NOMO-1 treated with DMSO at 0.1 percent for 48 hours (cell line): Measurements from ENCODE around the gene ZNF445.
"Not testable (repeated sequence)": the region's sequence is repeated elsewhere in the genome, so short reads cannot be mapped to it uniquely, and the experiment has no call there.

Source experiments
- DNase-seq: peaks from one replicate; lab custom pipeline; 2025; ENCODE audit not compliant: unreplicated experiment; lab: John Stamatoyannopoulos, UW

Gene ZNF445

DNA sequence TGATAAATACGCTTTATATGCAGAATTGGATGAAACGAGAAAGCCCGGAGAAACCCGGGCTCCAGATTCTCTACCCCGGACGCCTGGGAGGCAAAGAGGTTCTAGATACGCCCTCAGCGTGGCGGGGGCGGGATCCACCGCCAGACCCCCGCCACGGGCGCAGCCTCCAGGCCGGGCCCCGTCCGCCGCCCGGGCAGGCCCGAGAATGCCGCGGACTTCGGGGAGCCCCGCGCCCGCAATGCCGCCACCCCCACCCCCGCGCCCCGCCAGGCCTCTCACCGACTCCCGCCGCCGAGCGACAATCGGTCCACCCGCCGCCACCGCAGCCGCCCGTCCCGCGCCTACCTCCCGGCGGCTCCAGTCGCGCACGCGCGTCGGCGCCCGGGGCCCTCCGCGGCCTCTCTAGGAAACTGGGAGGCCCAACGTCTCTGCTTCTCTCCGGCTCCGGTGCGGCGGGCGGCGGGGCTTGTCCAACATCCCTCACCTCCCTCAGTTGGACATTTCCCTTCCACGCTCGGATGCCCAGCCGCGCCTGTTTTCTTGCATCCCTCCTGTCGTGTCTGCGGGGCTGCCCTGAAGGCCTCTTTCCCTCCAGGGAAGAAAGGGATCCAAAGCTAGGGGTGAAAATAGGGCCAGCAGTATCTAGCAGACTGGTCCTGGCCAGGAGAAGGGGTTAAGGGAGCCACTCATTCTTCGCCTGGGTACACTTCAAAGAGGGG is at the start of gene ZNF445:
TSS of gene ZNF445 (minus strand) at position 359 of the 719 bp plus-strand sequence. CDS start 22,121 bp downstream, outside the sequence.
- DNase-seq, result peak; percentile 50

DNA sequence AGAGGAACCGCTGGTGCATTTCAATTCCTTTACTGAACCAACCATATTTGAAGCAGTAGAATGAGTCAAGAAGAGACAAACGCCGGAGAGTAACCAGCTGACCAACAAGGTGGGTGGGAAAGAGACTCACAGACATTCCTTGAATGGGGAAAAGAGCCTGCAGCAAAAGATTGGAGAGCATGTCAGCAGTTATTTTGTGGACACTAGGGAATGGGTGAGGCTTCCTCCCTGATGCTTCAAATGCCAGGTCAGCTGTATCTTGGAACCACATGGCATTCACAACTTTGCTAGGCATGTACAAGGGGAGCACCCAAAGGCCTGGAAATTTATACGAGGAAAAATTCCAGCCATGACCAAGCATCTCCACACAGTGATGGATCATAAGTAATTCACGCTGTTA is 47.6 kb upstream of the ZNF445 start:
- no peak for DNase-seq

DNA sequence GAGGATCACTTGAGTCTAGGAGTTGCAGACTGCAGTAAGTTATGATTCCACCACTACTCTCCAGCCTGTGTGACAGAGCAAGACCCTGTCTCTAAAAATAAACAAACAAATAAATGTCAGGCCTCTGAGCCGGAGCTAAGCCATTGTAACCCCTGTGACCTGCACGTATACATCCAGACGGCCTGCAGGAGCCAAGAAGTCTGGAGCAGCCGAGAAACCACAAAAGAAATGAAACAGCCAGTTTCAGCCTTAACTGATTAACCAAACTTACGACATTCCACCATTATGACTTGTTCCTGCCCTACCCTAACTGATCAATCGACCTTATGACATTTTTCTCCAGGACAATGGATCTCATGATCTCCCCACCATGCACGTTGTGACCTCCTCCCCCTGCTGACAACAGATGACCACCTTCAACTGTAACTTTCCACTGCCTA is 45.0 kb upstream of the ZNF445 start:
- no peak for DNase-seq

DNA sequence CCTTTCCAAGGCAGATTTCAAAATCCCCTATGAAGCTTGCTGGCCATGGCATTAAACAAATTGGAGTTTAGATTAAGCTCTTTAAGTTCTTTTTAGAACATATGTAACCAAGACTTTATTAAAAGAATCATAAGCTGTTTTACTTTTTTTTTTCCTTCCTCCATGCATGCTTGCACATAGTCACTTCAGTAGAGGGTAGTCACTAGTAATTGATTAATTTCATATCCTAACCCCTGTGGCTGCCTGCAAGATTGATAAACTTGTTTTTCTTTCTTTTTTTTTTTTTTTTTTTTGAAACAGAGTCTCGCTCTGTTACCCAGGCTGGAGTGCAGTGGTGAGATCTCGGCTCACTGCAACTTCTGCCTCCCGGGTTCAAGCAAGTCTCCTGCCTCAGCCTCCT is 44.3 kb upstream of the ZNF445 start:
- no peak for DNase-seq

DNA sequence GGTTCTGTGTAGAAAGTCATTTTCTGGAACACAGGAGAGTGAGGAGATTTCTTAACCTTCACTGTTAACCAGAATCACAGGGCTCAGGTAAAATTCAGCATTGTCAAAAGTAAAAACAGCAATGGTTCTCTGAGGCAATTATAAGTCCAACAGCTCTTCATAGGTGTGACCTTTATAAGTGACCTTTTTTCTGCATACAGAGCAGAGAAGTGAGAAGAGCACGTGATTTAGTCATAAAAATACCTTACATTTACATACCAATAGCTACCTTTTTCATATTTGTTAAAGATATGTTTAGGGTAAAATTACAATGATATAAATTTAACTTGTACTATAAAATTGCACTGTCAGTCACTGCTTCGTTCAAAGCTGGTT is 41.3 kb upstream of the ZNF445 start:
- DNase-seq, result no peak

DNA sequence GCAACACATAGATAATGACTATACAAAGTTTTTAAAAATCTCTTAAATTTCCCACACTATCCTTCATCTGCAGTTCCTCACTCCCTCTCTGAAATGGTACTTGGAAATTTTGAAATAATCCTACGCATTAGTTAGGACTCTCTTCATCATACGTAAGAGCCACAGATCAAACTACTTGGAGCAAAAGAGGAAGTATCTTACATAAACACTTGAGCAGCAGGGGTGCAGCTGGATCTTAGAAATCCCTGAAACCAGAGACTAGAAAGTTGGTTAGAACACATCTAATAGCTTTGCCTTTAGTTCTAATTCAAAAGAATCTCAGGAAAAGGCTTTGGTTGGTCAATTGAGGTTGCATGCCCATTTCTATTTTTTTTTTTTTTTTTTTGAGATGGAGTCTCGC is 38.8 kb upstream of the ZNF445 start:
- peak; percentile 72 for DNase-seq

DNA sequence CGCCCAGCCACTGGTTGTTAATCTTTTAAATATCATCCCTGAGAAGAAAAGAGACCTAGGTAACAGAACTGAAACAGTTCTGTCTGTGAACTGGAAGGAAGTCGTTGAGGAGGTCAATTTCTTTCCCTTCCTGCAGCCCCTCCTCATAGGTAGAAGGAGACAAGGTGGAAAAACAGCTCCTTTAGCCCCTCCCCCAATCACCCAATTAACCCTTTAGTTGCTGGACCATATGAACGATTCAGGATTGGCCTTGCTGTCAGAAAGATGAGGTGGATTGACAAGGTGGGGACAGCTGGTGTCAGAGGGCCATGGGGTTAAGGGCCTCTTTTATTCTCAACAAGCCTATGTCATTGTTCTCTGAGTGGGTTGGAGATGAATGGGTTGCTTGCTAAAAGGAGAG is 36.0 kb upstream of the ZNF445 start:
- DNase-seq, result no peak

GRCh38 chr3:44511238-44511566 is 33.7 kb upstream of the ZNF445 start:
- no peak for DNase-seq

GRCh38 chr3:44510000-44510368 is 32.5 kb upstream of the ZNF445 start:
- peak; percentile 39 for DNase-seq

DNA sequence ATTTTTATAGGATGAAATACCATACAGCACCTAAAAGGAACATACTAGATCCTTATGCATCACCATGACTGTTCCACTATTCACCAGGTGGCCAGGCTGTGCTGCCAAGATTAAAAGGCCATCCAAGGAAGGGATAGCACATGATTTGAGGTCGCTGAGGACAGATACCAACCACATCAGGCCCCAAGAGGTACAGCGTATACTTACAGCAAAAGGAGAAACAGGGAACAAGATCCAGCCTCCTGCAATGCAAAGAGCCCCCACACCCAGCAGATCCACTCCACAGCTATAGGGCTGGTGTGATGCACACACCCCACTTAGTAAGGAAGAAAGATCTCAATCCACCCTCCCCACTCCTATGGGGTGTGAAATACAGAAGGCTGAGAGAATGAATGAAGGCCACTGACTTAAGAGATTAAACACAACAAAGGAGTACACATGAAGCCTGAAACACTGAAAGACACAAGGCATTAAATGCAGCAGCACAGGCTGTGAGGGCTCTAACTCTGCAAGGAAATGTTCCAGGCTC is 32.0 kb upstream of the ZNF445 start:
- no peak for DNase-seq

- DNase-seq, result no peak
These were observed 29.5 kb upstream of the ZNF445 start for GRCh38 chr3:44506961-44507360.

DNA sequence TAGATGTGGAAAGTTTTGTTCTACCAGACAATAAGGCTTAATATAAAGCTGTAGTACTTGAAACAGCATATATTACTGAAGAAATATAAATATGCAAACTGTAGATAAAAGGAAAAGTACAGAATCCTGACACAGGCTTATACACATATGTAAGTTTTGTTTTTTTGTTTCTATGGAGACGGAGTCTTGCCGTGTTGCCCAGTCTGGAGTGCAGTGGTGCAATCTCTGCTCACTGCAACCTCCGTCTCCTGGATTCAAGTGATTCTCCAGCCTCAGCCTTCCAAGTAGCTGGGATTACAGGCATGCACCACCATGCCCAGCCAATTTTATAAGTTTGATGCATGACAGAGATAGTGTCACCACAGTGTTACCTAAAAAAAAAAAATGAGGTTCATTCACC is 29.1 kb upstream of the ZNF445 start:
- no peak for DNase-seq

DNA sequence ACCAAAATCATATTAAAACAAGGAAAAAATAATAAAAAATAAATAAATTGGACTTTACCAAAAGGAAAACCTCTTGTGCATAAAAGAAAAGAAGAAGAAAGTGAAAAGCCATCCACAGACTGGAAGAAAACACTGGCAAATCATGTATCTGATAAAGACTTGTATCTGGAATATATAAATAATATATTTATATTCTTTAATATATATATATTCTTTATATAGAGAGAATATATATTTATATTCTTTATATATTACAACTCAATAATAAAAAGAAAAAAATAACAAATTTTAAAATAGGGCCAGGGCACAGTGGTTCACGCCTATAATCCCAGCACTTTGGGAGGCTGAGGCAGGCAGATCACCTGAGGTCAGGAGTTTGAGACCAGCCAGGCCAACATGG is 27.1 kb upstream of the ZNF445 start:
- DNase-seq, result no peak

DNA sequence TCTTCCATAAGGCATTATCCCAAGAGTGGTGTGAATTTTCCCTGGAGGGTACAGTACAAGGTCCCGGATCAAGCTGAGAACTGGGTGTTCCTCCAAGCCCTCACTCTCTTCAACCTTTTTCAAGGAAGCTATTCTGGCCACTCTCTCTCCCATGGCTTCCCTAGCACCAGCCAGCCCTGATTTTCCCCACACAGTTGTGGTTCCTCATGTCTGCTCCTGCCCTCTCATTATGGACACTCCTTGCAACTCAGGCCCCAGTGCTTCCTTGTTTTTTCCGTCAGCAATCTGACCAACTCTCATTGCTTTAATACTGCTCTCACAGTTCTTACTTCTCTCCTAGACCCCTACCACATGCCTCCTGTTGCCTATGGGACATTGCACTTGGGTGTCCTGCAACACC is 25.7 kb upstream of the ZNF445 start:
- not testable (repeated sequence) for DNase-seq

DNA sequence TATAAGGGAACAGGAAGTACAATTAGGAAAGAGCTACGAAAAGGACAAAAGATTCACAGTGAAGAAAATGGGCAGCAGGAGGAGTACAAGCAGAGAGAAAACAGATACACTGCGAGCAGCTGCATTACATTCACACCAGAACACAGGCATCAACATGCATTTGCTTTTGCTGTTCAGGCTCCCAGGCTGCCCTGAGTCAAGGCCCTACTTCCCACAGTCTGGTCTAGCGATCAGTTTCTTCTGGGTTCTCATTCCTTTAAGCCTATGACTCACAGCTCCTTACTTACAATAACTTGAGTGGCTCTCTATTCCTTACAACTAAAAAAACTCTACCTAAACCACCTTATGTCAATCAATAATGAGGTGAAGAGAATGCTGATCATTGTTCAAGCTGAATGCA is 24.5 kb upstream of the ZNF445 start:
- no peak for DNase-seq

DNA sequence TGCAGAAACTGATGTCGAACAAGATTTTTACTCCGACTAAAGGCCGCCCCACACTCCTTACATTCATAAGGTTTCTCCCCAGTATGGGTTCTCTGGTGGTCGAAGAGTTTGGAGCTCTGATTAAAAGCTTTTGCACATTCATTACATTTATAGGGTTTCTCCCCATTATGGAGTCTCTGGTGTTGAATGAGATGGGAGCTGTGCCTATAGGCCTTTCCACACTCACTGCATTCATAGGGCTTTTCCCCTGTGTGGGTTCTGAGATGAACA is 22.4 kb upstream of the ZNF445 start:
- DNase-seq, result not testable (repeated sequence)

DNA sequence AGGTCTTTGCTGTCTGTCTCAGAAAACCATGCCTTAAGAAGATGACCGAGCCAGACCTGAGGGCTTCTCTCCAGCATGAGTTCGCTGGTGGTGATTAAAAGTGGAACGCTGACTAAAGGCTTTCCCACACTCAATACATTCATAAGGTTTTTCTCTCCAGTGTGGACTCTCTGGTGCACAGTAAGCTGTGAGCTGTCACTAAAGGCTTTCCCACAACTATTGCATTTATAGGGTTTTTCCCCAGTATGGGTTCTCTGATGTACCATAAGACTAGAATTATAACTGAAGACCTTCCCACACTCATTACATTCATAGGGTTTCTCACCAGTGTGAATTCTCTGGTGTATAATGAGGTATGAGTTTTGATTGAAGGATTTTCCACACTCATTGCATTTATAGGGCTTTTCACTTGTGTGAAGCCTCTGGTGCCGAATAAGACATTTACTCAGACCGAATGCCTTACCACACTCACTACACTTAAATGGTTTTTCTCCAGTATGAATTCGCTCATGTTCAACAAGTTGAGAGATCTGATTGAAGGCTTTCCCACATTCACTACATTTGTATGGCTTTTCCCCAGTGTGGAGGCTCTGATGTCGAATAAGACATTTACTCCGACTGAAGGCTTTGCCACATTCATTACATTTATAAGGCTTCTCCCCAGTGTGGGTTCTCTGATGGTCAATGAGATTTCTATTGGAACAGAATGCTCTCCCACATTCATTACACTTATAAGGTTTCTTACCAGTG is 21.9 kb upstream of the ZNF445 start:
- DNase-seq, result no peak

- no peak for DNase-seq
These were observed 18.4 kb upstream of the ZNF445 start for GRCh38 chr3:44495636-44496415.

- DNase-seq, result no peak
These were observed 15.0 kb upstream of the ZNF445 start for GRCh38 chr3:44492496-44492895.

DNA sequence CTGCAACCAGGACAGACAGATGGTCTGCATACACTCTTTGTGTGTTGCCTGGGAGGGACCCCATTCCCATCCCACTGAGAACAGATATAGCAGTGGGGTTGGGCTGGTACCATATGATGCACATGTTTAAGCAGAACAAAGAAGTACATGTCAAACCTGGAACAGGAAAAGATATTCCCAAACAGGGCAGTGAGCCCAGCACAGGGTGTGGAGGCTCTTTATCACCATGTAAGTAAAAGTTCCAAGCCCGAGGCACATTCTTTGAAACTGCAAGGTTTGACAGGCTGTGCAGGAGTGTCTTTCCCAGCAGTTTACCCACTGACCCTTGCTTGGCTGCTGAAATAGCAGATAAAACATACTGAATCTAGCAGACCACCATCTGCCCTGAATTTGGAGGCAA is 5.3 kb upstream of the ZNF445 start:
- no peak for DNase-seq

GRCh38 chr3:44478606-44479094 is 1.2 kb upstream of the ZNF445 start:
- no peak for DNase-seq

GRCh38 chr3:44478055-44478468 is 592 bp upstream of the ZNF445 start:
- DNase-seq, result no peak
